HepG2 (cell line): ENCODE data around the gene SLC39A1. TPM values are rescaled to one million over a fixed set of nuclear protein-coding genes. Genes with fewer than 3 reads are reported as not detected.

Experiments used
- ATAC-seq: fragments of 200-7000 bp; cut with Tn5 transposase; 3 replicates; pipeline ENCODE4 v1.9.1; 2020; ENCODE audit warnings: mild to moderate bottlenecking, moderate library complexity
- BruUV-seq: library from RNA; stranded (reverse); fragments of 400-500 nt; replicated peaks from 2 replicates; lab custom pipeline; 2021; lab: Mats Ljungman, UMichigan
- CTCF ChIA-PET: fragments of 300-600 bp; formaldehyde crosslinking; extraction: SDS; loops from one replicate; lab custom pipeline; 2021; ENCODE audit warnings: low total read pairs, inconsistent platforms, low intra/inter-chr PET ratio; lab: Yijun Ruan, JAX
- POLR2A ChIA-PET: fragments of 350-600 bp; sonication (Branson Sonifier 250); formaldehyde crosslinking; loops from one replicate; lab custom pipeline; 2020; ENCODE audit warnings: antibody characterized with exemption, inconsistent platforms; lab: Yijun Ruan, JAX
- DNase-seq: peaks from one replicate; pipeline ENCODE4 v3.0.0-alpha.2; 2015; ENCODE audit warnings: low spot score
- FAIRE-seq: peaks from 3 replicates; lab custom pipeline; 2011; peaks lifted over from hg19 to GRCh38; lab: Jason Lieb, UNC
- H2AFZ ChIP-seq: one replicate; pipeline ENCODE4 v1.6.1; 2011; ENCODE audit warnings: low read length, inconsistent platforms
- H3K27ac ChIP-seq: fragments of 300-600 bp; 3 replicates; pipeline ENCODE4 v1.8.0; 2011; ENCODE audit warnings: mixed run types, mild to moderate bottlenecking, mixed read lengths, low read length, inconsistent platforms; ENCODE audit not compliant: insufficient read depth; ENCODE audit errors: extremely low read length
- H3K27me3 ChIP-seq, 2 experiments: fragments of 200-600 bp in 1 of 2; 2 replicates in 1 of 2; 3 replicates in 1 of 2; pipeline versions ENCODE4 v1.6.0 to v1.8.0; 2011; ENCODE audit warnings: low read length in 2 of 2, mild to moderate bottlenecking in 2 of 2, moderate library complexity in 2 of 2, inconsistent platforms in 1 of 2; ENCODE audit not compliant: insufficient read depth in 2 of 2, control insufficient read depth in 1 of 2
- H3K36me3 ChIP-seq, 2 experiments: fragments of 200-600 bp in 1 of 2; replicated peaks in 1 of 2; 2 replicates in 1 of 2; 3 replicates in 1 of 2; pipeline versions ENCODE4 v1.5.1 to v1.8.0; 2011; ENCODE audit warnings: low read length in 2 of 2, inconsistent platforms in 1 of 2; ENCODE audit not compliant: insufficient read depth in 2 of 2, control insufficient read depth in 1 of 2
- H3K4me1 ChIP-seq: 2 replicates; pipeline ENCODE4 v1.5.1; 2012; ENCODE audit warnings: low read length, inconsistent platforms; ENCODE audit not compliant: insufficient read depth
- H3K4me2 ChIP-seq: 2 replicates; pipeline ENCODE4 v1.6.0; 2011; ENCODE audit warnings: low read depth, low read length, inconsistent platforms
- H3K4me3 ChIP-seq, 3 experiments: fragments of 200-600 bp in 1 of 3; sonication (generic), shearing (Covaris generic) in 1 of 3; replicated peaks in 1 of 3; 2 replicates each; pipeline ENCODE4 v1.5.1; 2011 to 2016; ENCODE audit warnings: low read length in 3 of 3, inconsistent platforms in 2 of 3, low read depth in 2 of 3, mild to moderate bottlenecking in 2 of 3, control low read depth in 1 of 3, mixed read lengths in 1 of 3; ENCODE audit not compliant: insufficient read depth in 1 of 3
- H3K79me2 ChIP-seq: one replicate; pipeline ENCODE4 v1.6.1; 2011; ENCODE audit warnings: low read length, inconsistent platforms; ENCODE audit not compliant: insufficient read depth
- H3K9ac ChIP-seq: 2 replicates; pipeline ENCODE4 v1.6.0; 2011; ENCODE audit warnings: mild to moderate bottlenecking, low read depth, low read length, inconsistent platforms; ENCODE audit not compliant: insufficient read depth
- H3K9me3 ChIP-seq: 2 replicates; pipeline ENCODE4 v1.5.1; 2012; ENCODE audit warnings: mild to moderate bottlenecking, low read length
- H4K20me1 ChIP-seq: 2 replicates; pipeline ENCODE4 v1.6.0; 2011; ENCODE audit warnings: inconsistent platforms, mild to moderate bottlenecking, low read length, moderate library complexity; ENCODE audit not compliant: insufficient read depth
- AGO2 ChIP-seq: fragments of 200-400 bp; formaldehyde crosslinking; optimal IDR thresholded peaks from 2 replicates; pipeline ENCODE3; 2017; ENCODE audit warnings: mild to moderate bottlenecking, low read depth, low read length, moderate library complexity
- ATF7 ChIP-seq, 2 experiments: fragments of 450-650 bp in 1 of 2; sonication (generic) in 1 of 2; formaldehyde crosslinking in 1 of 2; IDR thresholded peaks; 2 replicates each; pipeline versions ENCODE4 v1.4.0 to v1.6.1; 2016 to 2020; ENCODE audit warnings: antibody characterized with exemption in 1 of 2, mild to moderate bottlenecking in 1 of 2, missing genetic modification reagents in 1 of 2
- CREB1 ChIP-seq, 2 experiments: fragments of 450-650 bp in 1 of 2; IDR thresholded peaks; 2 replicates each; pipeline ENCODE4 v1.6.1; 2016 to 2017; ENCODE audit warnings: control low read depth in 1 of 2, mild to moderate bottlenecking in 1 of 2, missing compliant biosample characterization in 1 of 2, missing genetic modification characterization in 1 of 2
- GMEB2 ChIP-seq: IDR thresholded peaks from 2 replicates; pipeline ENCODE4 v1.6.1; 2016; ENCODE audit warnings: missing biosample characterization, missing genetic modification reagents, low read depth
- ONECUT2 ChIP-seq: sonication (generic); formaldehyde crosslinking; IDR thresholded peaks from 2 replicates; pipeline ENCODE4 v1.4.0; 2020; ENCODE audit warnings: missing genetic modification reagents
- RBFOX2 ChIP-seq: fragments of 200-400 bp; formaldehyde crosslinking; IDR thresholded peaks from 2 replicates; pipeline ENCODE4 v1.6.1; 2017; ENCODE audit warnings: low read depth, mild to moderate bottlenecking, low read length
- ZBTB21 ChIP-seq: sonication (generic); formaldehyde crosslinking; IDR thresholded peaks from 2 replicates; pipeline ENCODE4 v1.4.0; 2020; ENCODE audit warnings: missing genetic modification reagents
- ZNF687 ChIP-seq: sonication (generic); formaldehyde crosslinking; IDR thresholded peaks from 2 replicates; pipeline ENCODE4 v1.5.1; 2020; ENCODE audit warnings: mild to moderate bottlenecking, missing genetic modification reagents, moderate library complexity
- WGBS: methylation state at CpG from one replicate; pipeline ENCODE4 v1.1.6; 2017; ENCODE audit warnings: low lambda C conversion rate; 5-methylcytosine and 5-hydroxymethylcytosine counted together
- in situ Hi-C: cut with HindIII; loops from 2 replicates; pipeline ENCODE4 v1.10.0; 2017; ENCODE audit warnings: low pct_unique_long_range_greater_than_20kb; ENCODE audit not compliant: extremely low pct_ligation_motif_present
- intact Hi-C: fragments of 100-400 bp; cut with micrococcal nuclease; formaldehyde crosslinking; loops from one replicate; pipeline ENCODE4 v1.10.0; 2022; ENCODE audit not compliant: unreplicated experiment
- polyA plus RNA-seq, 8 experiments: library from polyadenylated mRNA; depleted of rRNA in 3 of 8; stranded (reverse) in 7 of 8; unstranded in 1 of 8; fragments of >200 nt; fragmentation: Illumina TruSeq in 4 of 8; extraction: Trizol in 4 of 8; gene quantifications; 2 replicates each; pipeline versions ENCODE4 v1.2.1 to v1.2.3, GENCODE V29; 2011 to 2016; ENCODE audit warnings: low read depth in 4 of 8, missing spikeins in 1 of 8, mixed read lengths in 1 of 8; ENCODE audit not compliant: insufficient read depth in 1 of 8
- total RNA-seq, 5 experiments: library from RNA; depleted of rRNA; stranded (reverse); fragments of >200 nt; fragmentation: Illumina TruSeq; extraction: Trizol; gene quantifications; 2 replicates each; pipeline ENCODE4 v1.2.3, GENCODE V29; 2016; ENCODE audit warnings: low read depth in 1 of 5

Gene SLC39A1
- total and polyA plus RNA-seq, 2 of the 13 experiments (the other 11 are each of a cell fraction or from before 2014, with no cell fraction given): 71.2 to 78.4 TPM

GRCh38 chr1:153944005-153944826 is 19.1 kb downstream of the SLC39A1 start:
- BruUV-seq: no TSS peak
- intact Hi-C loops: no loop called here
- Histone ChIP-seq H3K4me1 (peaks cover 40% of the 10 kb centered on the region), H3K27ac (no peak overlapping the region), H3K9ac (0 out of 2 replicates have a peak overlapping the region, but pooled peaks have one; percentile 82), H3K4me3 (no peak overlapping the region), H2AFZ (no peak overlapping the region), H3K4me2 (peak overlapping the region; percentile 87; the same call in 1 of the 2 replicates), H3K9me3 (no peaks in the 10 kb centered on the region), H3K36me3 (peaks cover 12 to 49% of the 10 kb centered on the region in 2 experiments; a peak in 4 of 5 replicates), H3K79me2 (peaks cover 11% of the 10 kb centered on the region), H4K20me1 (no peaks in the 10 kb centered on the region), H3K27me3 (no peaks in the 10 kb centered on the region)
- ChIA-PET POLR2A (interaction anchor here (0.9 to 5.3 kb wide), 5 partner anchors 10 to 46 kb away, joined by 5 to 43 read pairs (median 20); partner anchors contain the start of genes CREB3L4, GATAD2B and SLC39A1), CTCF (no interaction called here)
- DNase-seq: no peak
- 95% methylated on average over 7 of the region's 15 CpGs for WGBS
- ATAC-seq: no peak
- TF ChIP-seq ONECUT2 (CRISPR knock-in tag) (no peak), ZBTB21 (CRISPR knock-in tag) (peak; percentile 85), CREB1 (IDR thresholded peaks at IDR 0.05) (peak; percentile 85), CREB1 (CRISPR knock-in tag; IDR thresholded peaks at IDR 0.05) (no peak), GMEB2 (CRISPR knock-in tag) (no peak), RBFOX2 (no peak), ATF7 (IDR thresholded peaks at IDR 0.05) (peak; percentile 93), ATF7 (CRISPR knock-in tag; IDR thresholded peaks at IDR 0.05) (no peak), ZNF687 (CRISPR knock-in tag) (0 out of 2 replicates have a peak, but pooled peaks have one; percentile 16), AGO2 (peak; percentile 62)
- FAIRE-seq: no peak
- in situ Hi-C loops: loop anchor here (10.0 kb wide), 1 partner anchor 119 kb away; no protein-coding TSS in a partner anchor
